Left lung (tissue), 14 donors: ENCODE measurements around the gene SLC4A9. TPM values are rescaled to one million over a fixed set of nuclear protein-coding genes. Genes with fewer than 3 reads are reported as not detected.
A peak's percentile ranks its signal among the peaks of the same experiment; 100 is the strongest.

Experiments used
- ATAC-seq: fragments of 200-7000 bp; cut with Tn5 transposase; one replicate; pipeline ENCODE4 v1.9.1; 2020; ENCODE audit warnings: moderate library complexity
- DNase-seq, 4 donors: peaks; one replicate each; pipeline ENCODE4 v3.0.0-alpha.2; 2013 to 2020
- H3K27ac ChIP-seq, 2 donors: fragments of 200-600 bp; sonication (generic) in 1 of 2; one replicate each; pipeline versions ENCODE4 v1.5.0 to v1.8.0; 2020 to 2021
- H3K27me3 ChIP-seq, 2 donors: fragments of 200-600 bp; sonication (generic) in 1 of 2; one replicate each; pipeline versions ENCODE4 v1.5.0 to v1.8.0; 2020 to 2021
- H3K36me3 ChIP-seq, 2 donors: fragments of 200-600 bp; sonication (generic) in 1 of 2; one replicate each; pipeline versions ENCODE4 v1.5.0 to v1.8.0; 2020 to 2021
- H3K4me1 ChIP-seq, 2 donors: fragments of 200-600 bp; one replicate each; pipeline ENCODE4 v1.8.0; 2021
- H3K4me3 ChIP-seq, 2 donors: fragments of 200-600 bp; sonication (generic) in 1 of 2; one replicate each; pipeline versions ENCODE4 v1.5.0 to v1.8.0; 2020 to 2021; ENCODE audit warnings: mild to moderate bottlenecking in 1 of 2
- H3K9me3 ChIP-seq, 2 donors: fragments of 200-600 bp; sonication (generic) in 1 of 2; one replicate each; pipeline versions ENCODE4 v1.5.0 to v1.8.0; 2020 to 2021
- CTCF ChIP-seq, 2 donors: fragments of 200-600 bp; sonication (generic) in 1 of 2; IDR thresholded peaks; one replicate each; pipeline versions ENCODE4 v1.5.0 to v1.8.0; 2021; ENCODE audit warnings: antibody characterized with exemption in 2 of 2
- intact Hi-C, 2 donors: fragments of 100-400 bp; cut with DNase I; formaldehyde crosslinking; loops; one replicate each; pipeline versions ENCODE4 v1.11.2 to v1.14.2; 2022
- long read RNA-seq, 12 donors: library from polyadenylated mRNA in 2 of 12; unstranded in 2 of 12; transcript quantifications; one replicate each; pipeline ENCODE4 v2.0.0 and lab custom pipeline, GENCODE V29; 2019 to 2026
- polyA plus RNA-seq, 6 donors: library from polyadenylated mRNA; unstranded; fragments of 120-200 nt; gene quantifications; one replicate each; pipeline ENCODE4 v1.2.1, GENCODE V29; 2013; ENCODE audit not compliant: insufficient read length in 6 of 6
- total RNA-seq, 2 donors: library from RNA; stranded (reverse); fragmentation: NEBNext Ultra II Directional; extraction: Animal tissue kit (Norgen Biotek cat#: 25700); gene quantifications; one replicate each; pipeline ENCODE4 v1.2.1, GENCODE V29; 2021
- donor health status: DM: no; HTN: yes; CAD: no.
- donor health status: DM: no; HTN: no; CAD: no.

Gene SLC4A9
- total RNA-seq, result not detected
- polyA plus RNA-seq, result under 1 TPM in 4 of 6 donors, not detected in 2; 0.09 to 0.44 (median 0.11) TPM
- long read RNA-seq, donor 1, result 0 reads
- long read RNA-seq, donor 2, result 0 reads
- long read RNA-seq, donor 3, result 0 reads
- long read RNA-seq, donor 4, result 0 reads
- long read RNA-seq, donor 5, result 0 reads
- long read RNA-seq, donor 6, result 0 reads
- long read RNA-seq, donor 7, result 0 reads
- long read RNA-seq, donor 8, result 0 reads
- long read RNA-seq, donor 9, result 0 reads
- long read RNA-seq, donor 10, result 0 reads
- long read RNA-seq, donor 11, result 0 reads
- long read RNA-seq, donor 12, result 0 reads

- no peaks in the 10 kb centered on the region for H3K9me3 ChIP-seq
- no peak for TF ChIP-seq CTCF (IDR thresholded peaks at IDR 0.05)
- DNase-seq, result no peak
- H3K36me3 ChIP-seq, result no peaks in the 10 kb centered on the region
- H3K27me3 ChIP-seq, result no peaks in the 10 kb centered on the region
- intact Hi-C loops, result loop anchor here in 1 of 2 donors (10.0 kb wide), 1 partner anchor 365 kb away; no protein-coding TSS in a partner anchor
- ATAC-seq, result no peak
- H3K4me3 ChIP-seq, result no peak within 1 kb of the TSS
- H3K27ac ChIP-seq, result no peak within 1 kb of the TSS
- H3K4me1 ChIP-seq, result peaks cover 5 to 21% of the 10 kb centered on the region in 2 donors
Measured at GRCh38 chr5:140360101-140360500, at the start of gene SLC4A9. Gene SLC4A9 (plus strand): TSS chr5:140360194. CDS start chr5:140360237, 43 bp downstream.

- no peaks in the 10 kb centered on the region for H3K27me3 ChIP-seq
- peak overlapping the region; percentile 2 to 64 for H3K27ac ChIP-seq
- H3K4me3 ChIP-seq, result no peak overlapping the region
- H3K36me3 ChIP-seq, result no peaks in the 10 kb centered on the region
- intact Hi-C loops, result no loop called here
- ATAC-seq (no peak), DNase-seq (no peak)
- H3K9me3 ChIP-seq, result no peaks in the 10 kb centered on the region
- TF ChIP-seq CTCF (IDR thresholded peaks at IDR 0.05), result no peak
- H3K4me1 ChIP-seq, result peaks cover 11 to 30% of the 10 kb centered on the region in 2 donors
Measured at GRCh38 chr5:140310434-140310833, 49.6 kb upstream of the SLC4A9 start.

- no peaks in the 10 kb centered on the region for H3K9me3 ChIP-seq
- no peak overlapping the region for H3K4me3 ChIP-seq
- DNase-seq (no peak), ATAC-seq (peak; percentile 80)
- peaks cover 11 to 30% of the 10 kb centered on the region in 2 donors for H3K4me1 ChIP-seq
- peak overlapping the region; percentile 2 to 64 for H3K27ac ChIP-seq
- intact Hi-C loops, result no loop called here
- no peaks in the 10 kb centered on the region for H3K27me3 ChIP-seq
- TF ChIP-seq CTCF (IDR thresholded peaks at IDR 0.05), result no peak
- H3K36me3 ChIP-seq, result no peaks in the 10 kb centered on the region
Measured at GRCh38 chr5:140311011-140311467, 49.0 kb upstream of the SLC4A9 start.

GRCh38 chr5:140312067-140312790 is 47.8 kb upstream of the SLC4A9 start:
- H3K27me3 ChIP-seq, result no peaks in the 10 kb centered on the region
- H3K4me3 ChIP-seq, result no peak overlapping the region
- DNase-seq (peak in 1 of 4 donors; percentile 49), ATAC-seq (peak; percentile 71)
- intact Hi-C loops, result no loop called here
- H3K27ac ChIP-seq, result peak overlapping the region; percentile 64 to 71
- TF ChIP-seq CTCF (IDR thresholded peaks at IDR 0.05), result no peak
- no peaks in the 10 kb centered on the region for H3K9me3 ChIP-seq
- no peaks in the 10 kb centered on the region for H3K36me3 ChIP-seq
- peaks cover 11 to 30% of the 10 kb centered on the region in 2 donors for H3K4me1 ChIP-seq

- no peak for TF ChIP-seq CTCF (IDR thresholded peaks at IDR 0.05)
- Histone ChIP-seq H3K27ac (peak overlapping the region; percentile 64 to 71), H3K4me3 (no peak overlapping the region), H3K27me3 (no peaks in the 10 kb centered on the region), H3K4me1 (peaks cover 11 to 30% of the 10 kb centered on the region in 2 donors), H3K36me3 (no peaks in the 10 kb centered on the region), H3K9me3 (no peaks in the 10 kb centered on the region)
- no peak for ATAC-seq
- intact Hi-C loops, result no loop called here
- no peak for DNase-seq
Measured at GRCh38 chr5:140312791-140313189, 47.2 kb upstream of the SLC4A9 start.
